GM20431 (cell line): ENCODE measurements around the gene HIPK2.

ENCODE experiments used
- in situ Hi-C: fragments of 300-500 bp; cut with MseI, MboI; formaldehyde crosslinking; loops from one replicate; pipeline ENCODE4 v1.15.0; 2020; ENCODE audit warnings: low sequenced_read_pairs; ENCODE audit not compliant: unreplicated experiment

Gene HIPK2

GRCh38 chr7:139534096-139534495, 243.7 kb downstream of the HIPK2 start:
- in situ Hi-C loops: no loop called here

GRCh38 chr7:139532636-139533155, 245.1 kb downstream of the HIPK2 start:
- in situ Hi-C loops: no loop called here

GRCh38 chr7:139531094-139531493, 246.7 kb downstream of the HIPK2 start:
- in situ Hi-C loops: no loop called here

- in situ Hi-C loops: no loop called here
Observed at GRCh38 chr7:139526578-139527544, 250.9 kb downstream of the HIPK2 start.

- in situ Hi-C loops: no loop called here
Observed at GRCh38 chr7:139525750-139526149, 252.0 kb downstream of the HIPK2 start.

GRCh38 chr7:139525239-139525638, 252.6 kb downstream of the HIPK2 start:
- in situ Hi-C loops: no loop called here

- in situ Hi-C loops: no loop called here
Observed at GRCh38 chr7:139523968-139524815, 253.6 kb downstream of the HIPK2 start.

- in situ Hi-C loops: no loop called here
Observed at GRCh38 chr7:139523199-139523941, 254.4 kb downstream of the HIPK2 start, which contains the start of gene CLEC2L. TSS of gene CLEC2L (plus strand) at chr7:139523685. CDS start at chr7:139523928, 243 bp downstream.

- in situ Hi-C loops: no loop called here
Observed at GRCh38 chr7:139522830-139523198, 255.0 kb downstream of the HIPK2 start.

GRCh38 chr7:139521439-139521838, 256.4 kb downstream of the HIPK2 start:
- in situ Hi-C loops: no loop called here

- in situ Hi-C loops: no loop called here
Observed at GRCh38 chr7:139515266-139515665, 262.5 kb downstream of the HIPK2 start.
